Right atrium auricular region (tissue), 2 donors: ENCODE measurements around the gene UBE2E2. TPM values are rescaled to one million over a fixed set of nuclear protein-coding genes. Genes with fewer than 3 reads are reported as not detected.

Source experiments
- DNase-seq: peaks from one replicate; pipeline ENCODE4 v3.0.0-alpha.2; 2019; ENCODE audit warnings: low spot score
- H3K27ac ChIP-seq, 2 donors: fragments of 200-600 bp; sonication (generic); 1 replicate in 1 of 2; 2 replicates in 1 of 2; pipeline ENCODE4 v1.5.1; 2016 to 2019
- H3K27me3 ChIP-seq, 2 donors: fragments of 200-600 bp; sonication (generic); one replicate each; pipeline versions ENCODE4 v1.5.1 to v1.6.0; 2017 to 2019
- H3K36me3 ChIP-seq: fragments of 200-600 bp; sonication (generic); one replicate; pipeline ENCODE4 v1.5.1; 2016
- H3K4me1 ChIP-seq, 2 donors: fragments of 200-600 bp; sonication (generic); one replicate each; pipeline versions ENCODE4 v1.5.1 to v1.6.0; 2017 to 2019
- H3K4me3 ChIP-seq, 2 donors: fragments of 200-600 bp; sonication (generic); 1 replicate in 1 of 2; 2 replicates in 1 of 2; pipeline ENCODE4 v1.5.1; 2017 to 2019; ENCODE audit warnings: mild to moderate bottlenecking in 1 of 2, moderate library complexity in 1 of 2
- H3K9me3 ChIP-seq, 2 donors: fragments of 200-600 bp; sonication (generic); one replicate each; pipeline ENCODE4 v1.5.1; 2019
- CTCF ChIP-seq, 2 donors: fragments of 200-600 bp; sonication (generic); IDR thresholded peaks; one replicate each; pipeline ENCODE4 v1.5.1; 2019; ENCODE audit warnings: antibody characterized with exemption in 2 of 2
- total RNA-seq, 2 donors: library from RNA; depleted of rRNA; stranded (reverse); fragments of >200 nt; gene quantifications; one replicate each; pipeline ENCODE4 v1.1.0, GENCODE V29; 2016

Gene UBE2E2
- total RNA-seq, 2 donors from 2014 or later, result 31.0 to 36.7 TPM

- Histone ChIP-seq H3K27me3 (no peaks in the 10 kb centered on the region), H3K27ac (no peak overlapping the region), H3K36me3 (no peaks in the 10 kb centered on the region), H3K9me3 (no peaks in the 10 kb centered on the region), H3K4me3 (no peak overlapping the region), H3K4me1 (no peaks in the 10 kb centered on the region)
- TF ChIP-seq CTCF (IDR thresholded peaks at IDR 0.05), result no peak
- DNase-seq, result no peak
These were observed 153.0 kb downstream of the UBE2E2 start for GRCh38 chr3:23356169-23356568.

- DNase-seq, result no peak
These were observed 153.8 kb downstream of the UBE2E2 start for GRCh38 chr3:23356923-23357322.

GRCh38 chr3:23359116-23359515, 156.0 kb downstream of the UBE2E2 start:
- H3K4me1 ChIP-seq, result no peaks in the 10 kb centered on the region

More at GRCh38 chr3:23356923-23357322, 153.8 kb downstream of the UBE2E2 start:
- no peak overlapping the region for H3K27ac ChIP-seq
- no peak overlapping the region for H3K4me3 ChIP-seq
- no peak for TF ChIP-seq CTCF (IDR thresholded peaks at IDR 0.05)
- H3K36me3 ChIP-seq, result no peaks in the 10 kb centered on the region
- H3K27me3 ChIP-seq, result no peaks in the 10 kb centered on the region
- no peaks in the 10 kb centered on the region for H3K9me3 ChIP-seq
- H3K4me1 ChIP-seq, result no peaks in the 10 kb centered on the region

GRCh38 chr3:23365066-23365465, 161.9 kb downstream of the UBE2E2 start:
- Histone ChIP-seq H3K27ac (no peak overlapping the region), H3K36me3 (no peaks in the 10 kb centered on the region), H3K27me3 (no peaks in the 10 kb centered on the region), H3K4me1 (no peaks in the 10 kb centered on the region), H3K9me3 (peaks cover 0 to 4% of the 10 kb centered on the region in 2 donors), H3K4me3 (no peak overlapping the region)
- DNase-seq, result no peak
- TF ChIP-seq CTCF (IDR thresholded peaks at IDR 0.05), result no peak

More at GRCh38 chr3:23359116-23359515, 156.0 kb downstream of the UBE2E2 start:
- Histone ChIP-seq H3K9me3 (no peaks in the 10 kb centered on the region), H3K4me3 (no peak overlapping the region), H3K27ac (no peak overlapping the region), H3K36me3 (no peaks in the 10 kb centered on the region), H3K27me3 (no peaks in the 10 kb centered on the region)
- TF ChIP-seq CTCF (IDR thresholded peaks at IDR 0.05), result no peak
- no peak for DNase-seq

- TF ChIP-seq CTCF (IDR thresholded peaks at IDR 0.05), result no peak
- Histone ChIP-seq H3K9me3 (peaks cover 0 to 4% of the 10 kb centered on the region in 2 donors), H3K27me3 (no peaks in the 10 kb centered on the region), H3K36me3 (no peaks in the 10 kb centered on the region), H3K27ac (no peak overlapping the region), H3K4me1 (no peaks in the 10 kb centered on the region), H3K4me3 (no peak overlapping the region)
- DNase-seq, result no peak
These were observed 165.6 kb downstream of the UBE2E2 start for GRCh38 chr3:23368731-23369130.

- no peaks in the 10 kb centered on the region for H3K9me3 ChIP-seq
- H3K4me3 ChIP-seq, result no peak overlapping the region
- H3K27ac ChIP-seq, result no peak overlapping the region
- DNase-seq, result no peak
- no peaks in the 10 kb centered on the region for H3K4me1 ChIP-seq
- no peaks in the 10 kb centered on the region for H3K27me3 ChIP-seq
- no peaks in the 10 kb centered on the region for H3K36me3 ChIP-seq
- TF ChIP-seq CTCF (IDR thresholded peaks at IDR 0.05), result no peak
These were observed 169.2 kb downstream of the UBE2E2 start for GRCh38 chr3:23372285-23372684.
